Endothelial cell of umbilical vein (primary cell): ENCODE results near the gene SLC6A20.

Experiments used
- EZH2 ChIP-seq: IDR thresholded peaks from 2 replicates; pipeline ENCODE4 v1.6.1; 2012; ENCODE audit warnings: borderline replicate concordance, low read depth, mild to moderate bottlenecking, moderate library complexity, low read length, inconsistent platforms; ENCODE audit not compliant: severe bottlenecking
- FOS ChIP-seq: IDR thresholded peaks from 2 replicates; pipeline ENCODE4 v1.6.1; 2011; ENCODE audit warnings: mild to moderate bottlenecking, low read length, moderate library complexity, borderline replicate concordance; ENCODE audit not compliant: insufficient read depth
- GATA2 ChIP-seq: IDR thresholded peaks from 2 replicates; pipeline ENCODE4 v1.7.0; 2011; ENCODE audit warnings: low read depth, mild to moderate bottlenecking, moderate library complexity, mixed read lengths, low read length; ENCODE audit not compliant: insufficient read length, insufficient read depth
- JUN ChIP-seq: IDR thresholded peaks from 2 replicates; pipeline ENCODE4 v1.6.1; 2011; ENCODE audit warnings: borderline replicate concordance, low read depth; ENCODE audit not compliant: insufficient read length, insufficient read depth
- POLR2A ChIP-seq: IDR thresholded peaks from 2 replicates; pipeline ENCODE4 v1.6.1; 2012; ENCODE audit warnings: low read depth, mild to moderate bottlenecking, control low read depth, low read length
- POLR2AphosphoS5 ChIP-seq: IDR thresholded peaks from 2 replicates; pipeline ENCODE4 v1.6.1; 2012; ENCODE audit warnings: low read depth, mild to moderate bottlenecking, control low read depth, low read length, moderate library complexity; ENCODE audit not compliant: insufficient read depth
- TF ChIP-seq, protein P1 (sequence below), 2 donors: IDR thresholded peaks; 1 replicate in 1 of 2; 2 replicates in 1 of 2; pipeline ENCODE4 v1.5.1; 2011; ENCODE audit warnings: low read length in 2 of 2, mild to moderate bottlenecking in 2 of 2, moderate library complexity in 2 of 2, control low read depth in 1 of 2, inconsistent platforms in 1 of 2, low read depth in 1 of 2; ENCODE audit not compliant: insufficient read depth in 1 of 2; ENCODE audit errors: extremely low read depth in 1 of 2
- TF ChIP-seq, protein P2 (sequence below): IDR thresholded peaks from 2 replicates; pipeline ENCODE4 v1.6.1; 2011; ENCODE audit not compliant: insufficient read depth, insufficient read length

DNA sequence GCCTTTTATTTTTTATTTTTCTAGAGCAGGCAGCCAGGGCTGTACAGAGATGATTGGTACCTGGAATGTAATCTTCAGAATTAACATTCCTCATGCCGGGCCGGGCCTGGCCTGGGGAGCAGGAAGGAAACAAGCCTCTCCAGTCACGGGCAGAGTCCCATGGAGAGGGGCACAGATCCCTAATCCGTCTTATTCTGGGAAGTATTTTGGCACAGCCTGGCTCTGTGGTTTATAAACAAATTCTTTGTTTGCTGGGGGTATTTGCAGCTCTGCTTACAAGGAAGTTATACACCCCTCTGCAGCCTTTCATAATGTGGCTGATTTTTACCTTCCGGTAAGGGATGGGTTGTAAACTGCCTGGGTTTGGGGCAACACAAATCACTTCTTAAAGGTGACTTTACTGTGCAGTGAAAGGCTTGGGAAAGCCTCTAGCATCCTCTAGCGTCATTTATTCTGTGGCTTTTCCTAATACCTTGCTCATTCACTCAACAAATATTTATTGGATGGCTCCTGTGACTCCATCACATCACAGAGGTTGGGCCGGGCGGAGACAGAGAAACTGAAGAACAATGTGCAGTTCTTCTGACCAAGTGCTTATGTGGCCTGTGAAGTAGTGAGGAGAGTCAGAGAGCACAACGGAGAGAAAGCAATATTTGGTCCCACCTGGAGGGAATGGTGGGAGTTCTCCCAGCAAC is 2.7 kb downstream of the SLC6A20 start:
- TF ChIP-seq POLR2A (no peak), EZH2 (no peak), JUN (no peak), POLR2AphosphoS5 (no peak), FOS (no peak), GATA2 (no peak)
- TF ChIP-seq, protein P1, sequence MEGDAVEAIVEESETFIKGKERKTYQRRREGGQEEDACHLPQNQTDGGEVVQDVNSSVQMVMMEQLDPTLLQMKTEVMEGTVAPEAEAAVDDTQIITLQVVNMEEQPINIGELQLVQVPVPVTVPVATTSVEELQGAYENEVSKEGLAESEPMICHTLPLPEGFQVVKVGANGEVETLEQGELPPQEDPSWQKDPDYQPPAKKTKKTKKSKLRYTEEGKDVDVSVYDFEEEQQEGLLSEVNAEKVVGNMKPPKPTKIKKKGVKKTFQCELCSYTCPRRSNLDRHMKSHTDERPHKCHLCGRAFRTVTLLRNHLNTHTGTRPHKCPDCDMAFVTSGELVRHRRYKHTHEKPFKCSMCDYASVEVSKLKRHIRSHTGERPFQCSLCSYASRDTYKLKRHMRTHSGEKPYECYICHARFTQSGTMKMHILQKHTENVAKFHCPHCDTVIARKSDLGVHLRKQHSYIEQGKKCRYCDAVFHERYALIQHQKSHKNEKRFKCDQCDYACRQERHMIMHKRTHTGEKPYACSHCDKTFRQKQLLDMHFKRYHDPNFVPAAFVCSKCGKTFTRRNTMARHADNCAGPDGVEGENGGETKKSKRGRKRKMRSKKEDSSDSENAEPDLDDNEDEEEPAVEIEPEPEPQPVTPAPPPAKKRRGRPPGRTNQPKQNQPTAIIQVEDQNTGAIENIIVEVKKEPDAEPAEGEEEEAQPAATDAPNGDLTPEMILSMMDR (IDR thresholded peaks at IDR 0.05; ENCODE audit: extremely low read depth in 1 of 2, insufficient read depth in 1 of 2, low read depth in 1 of 2, low read length in 2 of 2) = no peak
- TF ChIP-seq, protein P2, sequence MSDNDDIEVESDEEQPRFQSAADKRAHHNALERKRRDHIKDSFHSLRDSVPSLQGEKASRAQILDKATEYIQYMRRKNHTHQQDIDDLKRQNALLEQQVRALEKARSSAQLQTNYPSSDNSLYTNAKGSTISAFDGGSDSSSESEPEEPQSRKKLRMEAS = no peak
